GM12878 (cell line): ENCODE measurements around the gene CAMKMT. TPM values are rescaled to one million over a fixed set of nuclear protein-coding genes. Genes with fewer than 3 reads are reported as not detected.

Experiments
- ATAC-seq: fragments of 200-7000 bp; cut with Tn5 transposase; 3 replicates; pipeline ENCODE4 v1.9.1; 2020; ENCODE audit warnings: mild to moderate bottlenecking, moderate library complexity
- BruUV-seq: library from RNA; stranded (reverse); fragments of 400-500 nt; replicated peaks from 2 replicates; lab custom pipeline; 2021; lab: Mats Ljungman, UMichigan
- CTCF ChIA-PET: fragments of 300-600 bp; sonication (Branson Sonifier 250); formaldehyde crosslinking; extraction: SDS; loops from one replicate; lab custom pipeline; 2021; ENCODE audit warnings: inconsistent platforms; lab: Yijun Ruan, JAX
- POLR2A ChIA-PET: fragments of 350-600 bp; formaldehyde crosslinking; extraction: SDS; loops from one replicate; lab custom pipeline; 2021; ENCODE audit warnings: inconsistent platforms; lab: Charles Lee
- RAD21 ChIA-PET: fragments of 300-600 bp; sonication (Branson Sonifier 250); formaldehyde crosslinking; loops from one replicate; lab custom pipeline; 2023; ENCODE audit warnings: antibody characterized with exemption; ENCODE audit not compliant: unreplicated experiment; lab: Charles Lee
- SMC1A ChIA-PET: fragments of 300-600 bp; sonication (Branson Sonifier 250); formaldehyde crosslinking; loops from one replicate; lab custom pipeline; 2023; ENCODE audit not compliant: unreplicated experiment, uncharacterized antibody; lab: Charles Lee
- DNase-seq: peaks from one replicate; pipeline ENCODE4 v3.0.0-alpha.2; 2011; ENCODE audit warnings: low read depth, low spot score
- FAIRE-seq: peaks from 3 replicates; lab custom pipeline; 2011; peaks lifted over from hg19 to GRCh38; lab: Jason Lieb, UNC
- H2AFZ ChIP-seq: 2 replicates; pipeline ENCODE4 v1.6.0; 2011; ENCODE audit warnings: low read depth, low read length, control low read depth; ENCODE audit not compliant: control insufficient read depth
- H3K27ac ChIP-seq: 2 replicates; pipeline ENCODE4 v1.5.1; 2011; ENCODE audit warnings: control low read depth; ENCODE audit not compliant: control insufficient read depth, insufficient read depth
- H3K27me3 ChIP-seq, 2 experiments: replicated peaks in 1 of 2; 2 replicates each; pipeline versions ENCODE4 v1.6.0 to v1.6.1; 2011; ENCODE audit warnings: low read length in 1 of 2; ENCODE audit not compliant: control insufficient read depth in 2 of 2, insufficient read depth in 2 of 2
- H3K36me3 ChIP-seq, 2 experiments: 2 replicates each; pipeline ENCODE4 v1.5.1; 2011; ENCODE audit warnings: low read length in 1 of 2; ENCODE audit not compliant: control insufficient read depth in 2 of 2, insufficient read depth in 2 of 2
- H3K4me1 ChIP-seq: 2 replicates; pipeline ENCODE4 v1.6.1; 2011; ENCODE audit warnings: mild to moderate bottlenecking, low read length, moderate library complexity, mixed read lengths; ENCODE audit not compliant: control insufficient read depth, insufficient read depth
- H3K4me2 ChIP-seq: 2 replicates; pipeline ENCODE4 v1.6.0; 2011; ENCODE audit warnings: control low read depth; ENCODE audit not compliant: control insufficient read depth, insufficient read depth
- H3K4me3 ChIP-seq: fragments of 200-600 bp; sonication (generic); 2 replicates; pipeline ENCODE4 v1.5.1; 2016
- H3K79me2 ChIP-seq: 2 replicates; pipeline ENCODE4 v1.6.0; 2011; ENCODE audit warnings: low read length; ENCODE audit not compliant: control insufficient read depth, insufficient read depth
- H3K9ac ChIP-seq: 2 replicates; pipeline ENCODE4 v1.8.0; 2011; ENCODE audit warnings: low read length, control low read depth, mixed read lengths; ENCODE audit not compliant: control insufficient read depth, insufficient read depth
- H3K9me3 ChIP-seq: replicated peaks from 3 replicates; pipeline ENCODE4 v1.5.1; 2011; ENCODE audit warnings: mild to moderate bottlenecking, low read length; ENCODE audit not compliant: control insufficient read depth, insufficient read depth
- H4K20me1 ChIP-seq: 2 replicates; pipeline ENCODE4 v1.6.0; 2011; ENCODE audit not compliant: control insufficient read depth, insufficient read depth
- CBX5 ChIP-seq: sonication (generic); IDR thresholded peaks from 2 replicates; pipeline ENCODE4 v1.6.1; 2016; ENCODE audit warnings: low read depth, moderate library complexity, mild to moderate bottlenecking, inconsistent platforms
- FOS ChIP-seq: IDR thresholded peaks from 3 replicates; pipeline ENCODE4 v1.6.1; 2011; ENCODE audit warnings: borderline replicate concordance; ENCODE audit not compliant: insufficient read length; ENCODE audit errors: extremely low read depth
- WGBS: methylation state at CpG from one replicate; pipeline ENCODE4 v1.1.6; 2016; ENCODE audit warnings: low lambda C conversion rate; ENCODE audit not compliant: insufficient replicate concordance, insufficient coverage; ENCODE audit errors: missing lambda C conversion rate; 5-methylcytosine and 5-hydroxymethylcytosine counted together
- in situ Hi-C: fragments of 300-500 bp; cut with MboI; formaldehyde crosslinking; loops from 9 replicates; pipeline ENCODE4 v1.14.3; 2018; ENCODE audit warnings: mixed read lengths
- intact Hi-C: fragments of 100-400 bp; cut with micrococcal nuclease; formaldehyde crosslinking; loops from one replicate; pipeline ENCODE4 v1.14.2; 2022; ENCODE audit not compliant: unreplicated experiment
- polyA plus RNA-seq, 11 experiments: library from polyadenylated mRNA; depleted of rRNA in 4 of 11; unstranded in 6 of 11; stranded (reverse) in 5 of 11; fragments of >200 nt; fragmentation: Nextera tagmentation in 4 of 11; fragmentation: Illumina TruSeq in 1 of 11; extraction: Ambion mirVana in 4 of 11; extraction: Trizol in 1 of 11; gene quantifications; 1 replicate in 1 of 11; 2 replicates in 10 of 11; pipeline versions ENCODE4 v1.2.1 to v1.2.3, GENCODE V29; 2011 to 2016; ENCODE audit warnings: inconsistent platforms in 2 of 11, missing spikeins in 2 of 11, low read depth in 1 of 11
- total RNA-seq, 4 experiments: library from RNA; depleted of rRNA in 3 of 4; stranded (reverse); fragments of >200 nt in 3 of 4; fragmentation: Illumina TruSeq in 1 of 4; extraction: Trizol in 1 of 4; gene quantifications; 2 replicates each; pipeline versions ENCODE4 v1.2.1 to v1.2.3, GENCODE V29; 2013 to 2021
- TF ChIP-seq, protein P1 (sequence below): fragments of 450-650 bp; IDR thresholded peaks from 2 replicates; pipeline ENCODE4 v1.6.1; 2016; ENCODE audit warnings: mild to moderate bottlenecking, moderate library complexity, borderline replicate concordance

CAMKMT gene
- total and polyA plus RNA-seq, 10 of the 15 experiments (the other 5 are each of a cell fraction or from before 2014, with no cell fraction given) = 2.7 to 16.0 (median 11.8) TPM

DNA sequence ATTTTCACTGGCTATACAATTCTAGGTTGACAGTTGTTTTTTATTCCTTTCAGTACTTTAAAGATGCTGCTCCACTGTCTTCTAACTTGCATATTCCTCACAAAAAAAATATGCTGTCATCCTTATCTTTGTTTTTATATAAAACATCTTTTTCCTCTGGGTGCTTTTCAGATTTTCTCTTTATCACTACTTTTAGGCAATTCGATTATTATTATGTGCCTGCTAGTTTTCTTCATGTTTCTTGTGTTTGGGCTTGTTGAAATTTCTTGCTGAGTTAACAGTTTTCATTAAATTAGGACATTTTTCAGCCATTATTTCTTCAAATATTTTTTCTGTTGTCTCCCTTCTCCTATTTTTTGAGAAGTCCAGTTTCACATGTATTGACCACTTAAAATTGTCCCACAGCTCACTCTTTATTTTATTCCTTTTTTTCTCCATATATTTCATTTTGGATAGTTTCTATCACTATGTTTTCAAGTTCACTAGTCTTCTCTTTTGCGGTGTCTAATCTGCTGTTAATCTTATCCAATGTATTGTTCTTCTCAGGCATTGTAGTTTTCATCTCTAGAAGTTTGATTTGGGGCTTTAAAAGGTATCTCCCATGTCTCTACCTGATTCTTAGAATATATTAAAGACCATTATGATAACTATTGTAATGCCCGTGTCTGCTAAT, 374.7 kb downstream of the CAMKMT start:
- no peaks in the 10 kb centered on the region for H3K27me3 ChIP-seq
- no peak overlapping the region for H3K4me2 ChIP-seq
- ATAC-seq = no peak
- no TSS peak for BruUV-seq
- in situ Hi-C loops (no loop called here), intact Hi-C loops (no loop called here)
- 58% methylated on average over 3 of the region's 3 CpGs for WGBS
- H4K20me1 ChIP-seq = no peaks in the 10 kb centered on the region
- POLR2A ChIA-PET = no interaction called here
- H3K4me3 ChIP-seq = no peak overlapping the region
- CTCF ChIA-PET = no interaction called here
- H2AFZ ChIP-seq = no peak overlapping the region
- no peak for DNase-seq
- SMC1A ChIA-PET = interaction anchor here (0.6 kb wide), 1 partner anchor 127 kb away, joined by 3 read pairs; no protein-coding TSS in a partner anchor
- H3K79me2 ChIP-seq = no peaks in the 10 kb centered on the region
- RAD21 ChIA-PET = no interaction called here
- H3K36me3 ChIP-seq = no peaks in the 10 kb centered on the region
- TF ChIP-seq, protein P1, sequence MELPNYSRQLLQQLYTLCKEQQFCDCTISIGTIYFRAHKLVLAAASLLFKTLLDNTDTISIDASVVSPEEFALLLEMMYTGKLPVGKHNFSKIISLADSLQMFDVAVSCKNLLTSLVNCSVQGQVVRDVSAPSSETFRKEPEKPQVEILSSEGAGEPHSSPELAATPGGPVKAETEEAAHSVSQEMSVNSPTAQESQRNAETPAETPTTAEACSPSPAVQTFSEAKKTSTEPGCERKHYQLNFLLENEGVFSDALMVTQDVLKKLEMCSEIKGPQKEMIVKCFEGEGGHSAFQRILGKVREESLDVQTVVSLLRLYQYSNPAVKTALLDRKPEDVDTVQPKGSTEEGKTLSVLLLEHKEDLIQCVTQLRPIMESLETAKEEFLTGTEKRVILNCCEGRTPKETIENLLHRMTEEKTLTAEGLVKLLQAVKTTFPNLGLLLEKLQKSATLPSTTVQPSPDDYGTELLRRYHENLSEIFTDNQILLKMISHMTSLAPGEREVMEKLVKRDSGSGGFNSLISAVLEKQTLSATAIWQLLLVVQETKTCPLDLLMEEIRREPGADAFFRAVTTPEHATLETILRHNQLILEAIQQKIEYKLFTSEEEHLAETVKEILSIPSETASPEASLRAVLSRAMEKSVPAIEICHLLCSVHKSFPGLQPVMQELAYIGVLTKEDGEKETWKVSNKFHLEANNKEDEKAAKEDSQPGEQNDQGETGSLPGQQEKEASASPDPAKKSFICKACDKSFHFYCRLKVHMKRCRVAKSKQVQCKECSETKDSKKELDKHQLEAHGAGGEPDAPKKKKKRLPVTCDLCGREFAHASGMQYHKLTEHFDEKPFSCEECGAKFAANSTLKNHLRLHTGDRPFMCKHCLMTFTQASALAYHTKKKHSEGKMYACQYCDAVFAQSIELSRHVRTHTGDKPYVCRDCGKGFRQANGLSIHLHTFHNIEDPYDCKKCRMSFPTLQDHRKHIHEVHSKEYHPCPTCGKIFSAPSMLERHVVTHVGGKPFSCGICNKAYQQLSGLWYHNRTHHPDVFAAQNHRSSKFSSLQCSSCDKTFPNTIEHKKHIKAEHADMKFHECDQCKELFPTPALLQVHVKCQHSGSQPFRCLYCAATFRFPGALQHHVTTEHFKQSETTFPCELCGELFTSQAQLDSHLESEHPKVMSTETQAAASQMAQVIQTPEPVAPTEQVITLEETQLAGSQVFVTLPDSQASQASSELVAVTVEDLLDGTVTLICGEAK = no peak
- TF ChIP-seq FOS (no peak), CBX5 (peak; percentile 84)
- H3K9me3 ChIP-seq = peaks cover 7% of the 10 kb centered on the region
- H3K9ac ChIP-seq = no peak overlapping the region
- no peak for FAIRE-seq
- no peak overlapping the region for H3K27ac ChIP-seq
- H3K4me1 ChIP-seq = peaks cover 6% of the 10 kb centered on the region
